Epithelial cell of esophagus (primary cell): Measurements from ENCODE around the gene TRPC4.

Experiments used
- DNase-seq: peaks from one replicate; pipeline ENCODE4 v3.0.0; 2010; ENCODE audit warnings: low read depth
- H3K4me3 ChIP-seq: 2 replicates; pipeline ENCODE4 v1.5.1; 2011; ENCODE audit warnings: mild to moderate bottlenecking, low read length, control low read depth
- CTCF ChIP-seq: IDR thresholded peaks from 2 replicates; pipeline ENCODE4 v1.5.1; 2011; ENCODE audit warnings: low read depth, mild to moderate bottlenecking, low read length, control low read depth, inconsistent platforms; ENCODE audit not compliant: insufficient read depth; ENCODE audit errors: missing control alignments

TRPC4 gene

GRCh38 chr13:37795326-37795725, 74.2 kb downstream of the TRPC4 start:
- H3K4me3 ChIP-seq = no peak overlapping the region
- TF ChIP-seq CTCF = no peak
- no peak for DNase-seq

DNA sequence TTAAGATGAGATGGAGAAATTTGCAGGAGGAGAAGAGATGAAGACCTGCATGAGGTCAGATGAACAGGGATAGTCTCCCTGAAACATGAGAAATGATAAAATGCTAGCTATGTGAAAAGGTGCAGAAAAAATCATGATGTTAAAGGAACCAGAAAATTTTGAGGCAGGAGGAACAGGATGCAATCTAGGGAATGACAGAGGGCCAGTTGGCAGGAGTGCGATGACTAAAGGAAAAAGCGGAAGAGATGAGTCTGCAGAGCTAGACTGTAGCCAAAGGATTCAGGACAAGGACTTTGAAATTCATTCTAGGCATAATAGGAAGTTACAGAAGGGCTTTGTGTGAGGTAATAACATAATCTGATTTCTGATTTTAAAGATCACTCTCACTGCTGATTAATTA, 77.9 kb downstream of the TRPC4 start:
- TF ChIP-seq CTCF = no peak
- no peak for DNase-seq
- H3K4me3 ChIP-seq = no peak overlapping the region

DNA sequence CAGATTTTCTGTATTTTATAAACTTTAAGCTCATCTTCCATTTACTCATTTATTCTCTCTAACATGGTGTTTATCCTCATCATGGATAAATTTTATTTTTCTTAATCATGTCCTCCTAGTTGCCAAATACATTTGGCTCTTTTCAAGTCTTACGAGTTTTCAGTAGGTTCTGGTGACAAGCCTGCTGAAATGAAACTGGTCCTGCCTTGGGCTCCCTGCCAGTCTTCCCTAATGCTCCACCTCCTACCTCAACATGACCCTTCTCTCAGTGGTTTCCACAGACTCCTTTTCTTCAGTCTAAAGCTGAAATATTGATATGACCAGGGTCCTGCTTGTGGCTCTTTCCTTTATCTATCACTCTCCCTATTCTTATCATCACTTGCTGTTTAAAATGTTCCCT, 81.2 kb downstream of the TRPC4 start:
- no peak for TF ChIP-seq CTCF
- H3K4me3 ChIP-seq = no peak overlapping the region
- DNase-seq = no peak

- TF ChIP-seq CTCF = no peak
These were observed 91.9 kb downstream of the TRPC4 start for GRCh38 chr13:37777676-37778075.

DNA sequence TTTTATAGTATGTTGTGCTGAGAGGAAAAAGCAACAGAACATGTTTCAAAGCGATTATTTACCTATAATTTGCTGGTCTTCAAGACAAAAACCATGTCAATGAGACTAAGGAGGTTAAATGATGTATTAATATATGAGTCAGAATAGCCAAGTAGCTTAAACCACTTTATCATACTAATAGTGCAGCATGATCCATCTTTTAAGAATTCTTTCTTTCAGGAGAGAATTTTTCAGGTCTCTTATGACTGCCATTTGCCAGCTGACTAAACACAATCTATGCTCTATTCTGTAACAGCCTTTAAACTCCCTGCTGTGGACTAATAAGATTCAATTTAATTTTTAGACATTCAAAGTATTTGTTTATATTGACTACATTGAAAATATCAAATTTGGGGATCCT, 93.7 kb downstream of the TRPC4 start:
- no peak for TF ChIP-seq CTCF
- H3K4me3 ChIP-seq = no peak overlapping the region
- no peak for DNase-seq

More at GRCh38 chr13:37777676-37778075, 91.9 kb downstream of the TRPC4 start:
- DNase-seq = no peak
- no peak overlapping the region for H3K4me3 ChIP-seq

DNA sequence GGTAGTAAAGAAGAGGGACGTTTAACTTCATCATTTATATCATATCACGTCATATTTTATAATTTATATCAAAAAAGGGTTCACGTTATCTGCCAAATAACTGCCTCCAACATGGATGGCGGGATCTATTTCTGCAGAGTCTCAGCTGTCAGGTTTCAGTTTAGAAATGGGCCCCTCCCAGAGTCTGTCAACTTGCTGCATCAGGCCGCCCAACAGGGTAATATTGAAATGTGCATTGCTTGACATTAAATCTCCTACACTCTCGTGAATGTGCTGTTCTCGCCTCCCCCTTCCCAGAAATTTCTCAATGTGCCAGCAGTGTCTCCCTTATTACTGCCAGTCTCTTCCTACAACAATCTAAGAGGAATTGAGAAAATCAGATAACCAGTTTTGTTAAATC, 96.9 kb downstream of the TRPC4 start:
- H3K4me3 ChIP-seq = no peak overlapping the region
- DNase-seq = no peak
- TF ChIP-seq CTCF = no peak

- DNase-seq = no peak
- TF ChIP-seq CTCF = no peak
These were observed 100.0 kb downstream of the TRPC4 start for GRCh38 chr13:37769545-37769944.

More at GRCh38 chr13:37769545-37769944, 100.0 kb downstream of the TRPC4 start:
- no peak overlapping the region for H3K4me3 ChIP-seq
